Liver (tissue), 3 donors: ENCODE data around the gene APOD.

ENCODE experiments used
- EGR1 ChIP-seq, 2 donors: IDR thresholded peaks; 2 replicates each; pipeline ENCODE4 v1.6.1; 2016 to 2018; ENCODE audit warnings: antibody characterized with exemption in 2 of 2, low read depth in 2 of 2
- GABPA ChIP-seq, 2 donors: IDR thresholded peaks in 1 of 2; conservative IDR thresholded peaks in 1 of 2; 2 replicates each; pipeline ENCODE4 v1.6.1; 2016; ENCODE audit warnings: antibody characterized with exemption in 2 of 2, mild to moderate bottlenecking in 1 of 2, moderate library complexity in 1 of 2
- JUND ChIP-seq, 2 donors: IDR thresholded peaks; 2 replicates each; pipeline ENCODE4 v1.6.1; 2016; ENCODE audit warnings: antibody characterized with exemption in 2 of 2
- RAD21 ChIP-seq, 2 donors: IDR thresholded peaks; 2 replicates each; pipeline ENCODE4 v1.6.1; 2016; ENCODE audit warnings: antibody characterized with exemption in 2 of 2, mild to moderate bottlenecking in 2 of 2
- TAF1 ChIP-seq: conservative IDR thresholded peaks from 2 replicates; pipeline ENCODE4 v1.6.1; 2016; ENCODE audit warnings: antibody characterized with exemption, mild to moderate bottlenecking
- YY1 ChIP-seq: IDR thresholded peaks from 2 replicates; pipeline ENCODE4 v1.6.1; 2016; ENCODE audit warnings: antibody characterized with exemption, mild to moderate bottlenecking
- TF ChIP-seq, protein P1 (sequence below): fragments of 150-350 bp; IDR thresholded peaks from 2 replicates; pipeline ENCODE4 v1.5.1; 2017; ENCODE audit warnings: improper control_type of control experiment, low read depth, low read length; ENCODE audit not compliant: missing input control
- TF ChIP-seq, protein P2 (sequence below): IDR thresholded peaks from 2 replicates; pipeline ENCODE4 v1.6.1; 2016; ENCODE audit warnings: antibody characterized with exemption
- TF ChIP-seq, protein P3 (sequence below): IDR thresholded peaks from 2 replicates; pipeline ENCODE4 v1.6.1; 2016; ENCODE audit warnings: antibody characterized with exemption, mild to moderate bottlenecking
- TF ChIP-seq, protein P4 (sequence below): IDR thresholded peaks from 2 replicates; pipeline ENCODE4 v1.6.1; 2016; ENCODE audit warnings: antibody characterized with exemption
- TF ChIP-seq, protein P5 (sequence below): IDR thresholded peaks from 2 replicates; pipeline ENCODE4 v1.6.1; 2016; ENCODE audit warnings: antibody characterized with exemption
- donor health status: healthy.
- donor health status: healthy.

DNA sequence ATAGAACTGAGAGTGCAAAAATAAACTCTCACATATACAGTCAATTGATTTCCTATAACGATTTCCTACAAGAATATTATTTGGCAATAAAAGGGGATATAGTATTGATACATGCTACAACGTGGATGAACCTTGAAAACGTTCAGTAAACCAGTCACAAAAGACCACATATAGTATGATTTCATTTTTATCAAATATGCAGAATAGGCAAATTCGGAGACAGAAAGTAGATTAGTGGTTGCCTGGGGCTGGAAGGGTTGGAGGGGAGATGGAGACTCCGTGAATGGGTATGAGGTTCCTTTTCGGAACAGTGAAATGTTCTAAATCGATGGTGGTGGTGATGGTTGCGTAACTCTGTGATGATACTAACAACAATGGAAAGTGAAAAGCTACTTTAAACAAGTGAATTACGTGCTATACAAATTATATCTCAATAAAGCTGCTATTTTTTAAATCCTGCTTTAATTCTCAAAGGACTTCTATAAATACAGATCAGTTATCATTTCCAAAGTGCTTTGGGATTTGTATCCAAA, 6.0 kb downstream of the APOD start:
- TF ChIP-seq, protein P1, sequence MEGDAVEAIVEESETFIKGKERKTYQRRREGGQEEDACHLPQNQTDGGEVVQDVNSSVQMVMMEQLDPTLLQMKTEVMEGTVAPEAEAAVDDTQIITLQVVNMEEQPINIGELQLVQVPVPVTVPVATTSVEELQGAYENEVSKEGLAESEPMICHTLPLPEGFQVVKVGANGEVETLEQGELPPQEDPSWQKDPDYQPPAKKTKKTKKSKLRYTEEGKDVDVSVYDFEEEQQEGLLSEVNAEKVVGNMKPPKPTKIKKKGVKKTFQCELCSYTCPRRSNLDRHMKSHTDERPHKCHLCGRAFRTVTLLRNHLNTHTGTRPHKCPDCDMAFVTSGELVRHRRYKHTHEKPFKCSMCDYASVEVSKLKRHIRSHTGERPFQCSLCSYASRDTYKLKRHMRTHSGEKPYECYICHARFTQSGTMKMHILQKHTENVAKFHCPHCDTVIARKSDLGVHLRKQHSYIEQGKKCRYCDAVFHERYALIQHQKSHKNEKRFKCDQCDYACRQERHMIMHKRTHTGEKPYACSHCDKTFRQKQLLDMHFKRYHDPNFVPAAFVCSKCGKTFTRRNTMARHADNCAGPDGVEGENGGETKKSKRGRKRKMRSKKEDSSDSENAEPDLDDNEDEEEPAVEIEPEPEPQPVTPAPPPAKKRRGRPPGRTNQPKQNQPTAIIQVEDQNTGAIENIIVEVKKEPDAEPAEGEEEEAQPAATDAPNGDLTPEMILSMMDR = no peak
- TF ChIP-seq, protein P2, sequence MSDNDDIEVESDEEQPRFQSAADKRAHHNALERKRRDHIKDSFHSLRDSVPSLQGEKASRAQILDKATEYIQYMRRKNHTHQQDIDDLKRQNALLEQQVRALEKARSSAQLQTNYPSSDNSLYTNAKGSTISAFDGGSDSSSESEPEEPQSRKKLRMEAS = no peak
- TF ChIP-seq, protein P3, sequence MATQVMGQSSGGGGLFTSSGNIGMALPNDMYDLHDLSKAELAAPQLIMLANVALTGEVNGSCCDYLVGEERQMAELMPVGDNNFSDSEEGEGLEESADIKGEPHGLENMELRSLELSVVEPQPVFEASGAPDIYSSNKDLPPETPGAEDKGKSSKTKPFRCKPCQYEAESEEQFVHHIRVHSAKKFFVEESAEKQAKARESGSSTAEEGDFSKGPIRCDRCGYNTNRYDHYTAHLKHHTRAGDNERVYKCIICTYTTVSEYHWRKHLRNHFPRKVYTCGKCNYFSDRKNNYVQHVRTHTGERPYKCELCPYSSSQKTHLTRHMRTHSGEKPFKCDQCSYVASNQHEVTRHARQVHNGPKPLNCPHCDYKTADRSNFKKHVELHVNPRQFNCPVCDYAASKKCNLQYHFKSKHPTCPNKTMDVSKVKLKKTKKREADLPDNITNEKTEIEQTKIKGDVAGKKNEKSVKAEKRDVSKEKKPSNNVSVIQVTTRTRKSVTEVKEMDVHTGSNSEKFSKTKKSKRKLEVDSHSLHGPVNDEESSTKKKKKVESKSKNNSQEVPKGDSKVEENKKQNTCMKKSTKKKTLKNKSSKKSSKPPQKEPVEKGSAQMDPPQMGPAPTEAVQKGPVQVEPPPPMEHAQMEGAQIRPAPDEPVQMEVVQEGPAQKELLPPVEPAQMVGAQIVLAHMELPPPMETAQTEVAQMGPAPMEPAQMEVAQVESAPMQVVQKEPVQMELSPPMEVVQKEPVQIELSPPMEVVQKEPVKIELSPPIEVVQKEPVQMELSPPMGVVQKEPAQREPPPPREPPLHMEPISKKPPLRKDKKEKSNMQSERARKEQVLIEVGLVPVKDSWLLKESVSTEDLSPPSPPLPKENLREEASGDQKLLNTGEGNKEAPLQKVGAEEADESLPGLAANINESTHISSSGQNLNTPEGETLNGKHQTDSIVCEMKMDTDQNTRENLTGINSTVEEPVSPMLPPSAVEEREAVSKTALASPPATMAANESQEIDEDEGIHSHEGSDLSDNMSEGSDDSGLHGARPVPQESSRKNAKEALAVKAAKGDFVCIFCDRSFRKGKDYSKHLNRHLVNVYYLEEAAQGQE = no peak
- TF ChIP-seq TAF1 (no peak), JUND (IDR thresholded peaks at IDR 0.05) (no peak), RAD21 (IDR thresholded peaks at IDR 0.05) (no peak), EGR1 (IDR thresholded peaks at IDR 0.05; ENCODE audit: low read depth in 2 of 2) (no peak), YY1 (no peak), GABPA (IDR thresholded peaks at IDR 0.05 in 1 of 2, conservative IDR thresholded peaks at IDR 0.05 in 1 of 2) (no peak)
- TF ChIP-seq, protein P4, sequence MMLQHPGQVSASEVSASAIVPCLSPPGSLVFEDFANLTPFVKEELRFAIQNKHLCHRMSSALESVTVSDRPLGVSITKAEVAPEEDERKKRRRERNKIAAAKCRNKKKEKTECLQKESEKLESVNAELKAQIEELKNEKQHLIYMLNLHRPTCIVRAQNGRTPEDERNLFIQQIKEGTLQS = no peak
- TF ChIP-seq, protein P5, sequence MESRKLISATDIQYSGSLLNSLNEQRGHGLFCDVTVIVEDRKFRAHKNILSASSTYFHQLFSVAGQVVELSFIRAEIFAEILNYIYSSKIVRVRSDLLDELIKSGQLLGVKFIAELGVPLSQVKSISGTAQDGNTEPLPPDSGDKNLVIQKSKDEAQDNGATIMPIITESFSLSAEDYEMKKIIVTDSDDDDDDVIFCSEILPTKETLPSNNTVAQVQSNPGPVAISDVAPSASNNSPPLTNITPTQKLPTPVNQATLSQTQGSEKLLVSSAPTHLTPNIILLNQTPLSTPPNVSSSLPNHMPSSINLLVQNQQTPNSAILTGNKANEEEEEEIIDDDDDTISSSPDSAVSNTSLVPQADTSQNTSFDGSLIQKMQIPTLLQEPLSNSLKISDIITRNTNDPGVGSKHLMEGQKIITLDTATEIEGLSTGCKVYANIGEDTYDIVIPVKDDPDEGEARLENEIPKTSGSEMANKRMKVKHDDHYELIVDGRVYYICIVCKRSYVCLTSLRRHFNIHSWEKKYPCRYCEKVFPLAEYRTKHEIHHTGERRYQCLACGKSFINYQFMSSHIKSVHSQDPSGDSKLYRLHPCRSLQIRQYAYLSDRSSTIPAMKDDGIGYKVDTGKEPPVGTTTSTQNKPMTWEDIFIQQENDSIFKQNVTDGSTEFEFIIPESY = no peak
